AG10803 (cell line): ENCODE data around the gene LPAR1.
A peak's percentile ranks its signal among the peaks of the same experiment; 100 is the strongest.

Experiments used
- DNase-seq: peaks from one replicate; pipeline ENCODE4 v3.0.0; 2010; ENCODE audit warnings: low read depth
- H3K4me3 ChIP-seq: 2 replicates; pipeline ENCODE4 v1.5.1; 2011; ENCODE audit warnings: mild to moderate bottlenecking, low read length, control low read depth
- CTCF ChIP-seq: conservative IDR thresholded peaks from 2 replicates; pipeline ENCODE4 v1.5.1; 2011; ENCODE audit warnings: mild to moderate bottlenecking, low read length, control low read depth, inconsistent platforms

The LPAR1 gene

GRCh38 chr9:111016016-111016415, 22.3 kb downstream of the LPAR1 start:
- no peak overlapping the region for H3K4me3 ChIP-seq
- no peak for TF ChIP-seq CTCF
- no peak for DNase-seq

GRCh38 chr9:111013707-111014106, 24.6 kb downstream of the LPAR1 start:
- no peak overlapping the region for H3K4me3 ChIP-seq
- TF ChIP-seq CTCF = no peak
- DNase-seq = no peak

- DNase-seq = no peak
- TF ChIP-seq CTCF = no peak
- H3K4me3 ChIP-seq = no peak overlapping the region
These were observed 25.0 kb downstream of the LPAR1 start for GRCh38 chr9:111013250-111013649.

- no peak for TF ChIP-seq CTCF
- peak; percentile 21 for DNase-seq
- H3K4me3 ChIP-seq = no peak overlapping the region
These were observed 29.9 kb downstream of the LPAR1 start for GRCh38 chr9:111008158-111009075.

DNA sequence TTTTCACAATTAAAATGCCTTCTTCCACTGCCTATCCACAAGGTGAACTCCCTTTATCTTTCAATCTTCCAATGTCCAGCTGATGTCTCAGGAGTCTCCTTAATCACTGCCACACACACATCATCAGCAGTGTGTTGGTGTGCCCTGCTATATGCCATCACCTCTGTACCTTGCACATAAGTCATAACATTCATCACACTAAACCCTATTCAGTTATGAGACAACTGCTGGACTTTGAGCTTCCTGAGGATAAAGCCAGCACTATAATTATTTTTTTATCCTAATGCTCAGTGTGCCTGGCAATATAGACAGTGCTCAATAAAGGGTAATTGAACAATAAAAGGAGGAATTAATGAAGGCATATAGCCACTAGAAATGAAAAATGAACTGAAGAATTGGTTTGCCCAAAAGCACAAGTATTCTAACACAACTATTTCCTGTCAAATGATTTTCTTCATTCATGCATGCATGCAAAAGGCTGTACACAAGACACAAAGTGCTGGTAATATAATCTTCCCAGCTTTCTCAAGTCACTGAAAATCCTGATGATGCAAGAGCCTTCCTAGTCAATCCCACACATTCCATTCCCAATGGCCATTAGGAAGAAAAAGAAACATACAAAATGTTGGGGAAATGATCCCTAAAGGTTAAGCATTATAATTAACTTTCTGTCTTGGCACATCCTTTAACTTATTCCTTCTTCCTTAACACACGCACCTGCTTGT, 32.4 kb downstream of the LPAR1 start:
- TF ChIP-seq CTCF = no peak
- H3K4me3 ChIP-seq = no peak overlapping the region
- DNase-seq = peak; percentile 32

DNA sequence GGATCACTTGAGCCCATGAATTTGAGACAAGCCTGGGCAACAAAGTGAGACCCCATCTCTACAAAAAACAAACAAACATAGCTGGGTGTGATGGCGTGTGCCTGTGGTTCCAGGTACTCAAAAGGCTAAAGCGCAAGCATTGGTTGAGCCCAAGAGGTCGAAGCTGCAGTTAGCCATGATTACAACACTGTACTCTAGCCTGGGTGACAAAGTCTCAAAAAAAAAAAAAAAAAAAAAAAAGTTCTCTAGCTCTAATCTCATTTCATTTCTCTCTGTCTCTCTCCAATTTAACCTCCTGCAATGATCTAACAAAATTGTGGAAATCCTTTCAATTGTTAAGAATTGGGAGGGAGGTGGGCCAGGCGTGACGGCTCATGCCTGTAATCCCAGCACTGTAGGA, 33.3 kb downstream of the LPAR1 start:
- no peak for DNase-seq
- no peak for TF ChIP-seq CTCF
- no peak overlapping the region for H3K4me3 ChIP-seq
